HEK293 (cell line): ENCODE data around the gene TBC1D17.

ENCODE experiments used
- CTCF ChIA-PET: fragments of 350-600 bp; formaldehyde crosslinking; extraction: SDS; loops from one replicate; lab custom pipeline; 2021; ENCODE audit warnings: antibody characterized with exemption; lab: Yijun Ruan, JAX
- POLR2A ChIA-PET: fragments of 300-600 bp; formaldehyde crosslinking; extraction: SDS; loops from one replicate; lab custom pipeline; 2020; ENCODE audit warnings: antibody characterized with exemption, inconsistent platforms; lab: Yijun Ruan, JAX
- H3K27ac ChIP-seq: fragments of 200-500 bp; sonication (Bioruptor generic); 2 replicates; pipeline ENCODE4 v1.5.1; 2014; ENCODE audit warnings: low read depth, low read length, control low read depth, inconsistent platforms; ENCODE audit errors: extremely low read depth
- H3K36me3 ChIP-seq, 2 experiments: fragments of 200-500 bp in 1 of 2; sonication (Bioruptor generic) in 1 of 2; 1 replicate in 1 of 2; 2 replicates in 1 of 2; pipeline ENCODE4 v1.5.1; 2014 to 2017; ENCODE audit warnings: inconsistent platforms in 2 of 2, low read length in 2 of 2; ENCODE audit not compliant: control insufficient read depth in 2 of 2, insufficient read depth in 1 of 2
- H3K4me1 ChIP-seq: fragments of 200-500 bp; sonication (Bioruptor generic); 2 replicates; pipeline ENCODE4 v1.5.1; 2014; ENCODE audit warnings: mild to moderate bottlenecking, low read length, inconsistent platforms; ENCODE audit not compliant: control insufficient read depth, insufficient read depth
- H3K4me3 ChIP-seq: 2 replicates; pipeline ENCODE4 v1.5.1; 2011; ENCODE audit warnings: low read depth, mild to moderate bottlenecking, control low read depth, low read length, moderate library complexity
- H3K9me3 ChIP-seq: fragments of 200-500 bp; sonication (Bioruptor generic); 2 replicates; pipeline ENCODE4 v1.5.1; 2014; ENCODE audit warnings: low read depth, low read length, inconsistent platforms; ENCODE audit not compliant: control insufficient read depth, insufficient read depth
- RBAK ChIP-seq: fragments of 450-650 bp; formaldehyde crosslinking; IDR thresholded peaks from 2 replicates; pipeline ENCODE4 v1.5.1; 2016; ENCODE audit warnings: missing biosample characterization, missing genetic modification characterization
- ZNF138 ChIP-seq: fragments of 450-650 bp; formaldehyde crosslinking; IDR thresholded peaks from 2 replicates; pipeline ENCODE4 v1.5.1; 2016; ENCODE audit warnings: missing biosample characterization, missing genetic modification characterization, borderline replicate concordance
- ZNF2 ChIP-seq: fragments of 450-650 bp; formaldehyde crosslinking; IDR thresholded peaks from 2 replicates; pipeline ENCODE4 v1.5.1; 2016; ENCODE audit warnings: missing biosample characterization, missing genetic modification characterization
- ZNF211 ChIP-seq: fragments of 450-650 bp; formaldehyde crosslinking; IDR thresholded peaks from 2 replicates; pipeline ENCODE4 v1.5.1; 2016; ENCODE audit warnings: low read depth, missing biosample characterization, missing genetic modification characterization
- ZNF221 ChIP-seq: fragments of 450-650 bp; formaldehyde crosslinking; IDR thresholded peaks from 2 replicates; pipeline ENCODE4 v1.5.1; 2017; ENCODE audit warnings: missing biosample characterization, missing genetic modification characterization, borderline replicate concordance
- ZNF354C ChIP-seq: fragments of 450-650 bp; formaldehyde crosslinking; IDR thresholded peaks from 2 replicates; pipeline ENCODE4 v1.5.1; 2016; ENCODE audit warnings: missing biosample characterization, missing genetic modification characterization, low read depth, borderline replicate concordance
- ZNF48 ChIP-seq: fragments of 450-650 bp; formaldehyde crosslinking; IDR thresholded peaks from 2 replicates; pipeline ENCODE4 v1.5.1; 2016; ENCODE audit warnings: missing biosample characterization, missing genetic modification characterization
- ZNF621 ChIP-seq: fragments of 450-650 bp; formaldehyde crosslinking; IDR thresholded peaks from 2 replicates; pipeline ENCODE4 v1.5.1; 2017; ENCODE audit warnings: missing biosample characterization, missing genetic modification characterization
- ZNF654 ChIP-seq: fragments of 450-650 bp; formaldehyde crosslinking; IDR thresholded peaks from 2 replicates; pipeline ENCODE4 v1.5.1; 2016; ENCODE audit warnings: low read depth, missing biosample characterization, missing genetic modification characterization
- ZNF660 ChIP-seq: fragments of 450-650 bp; IDR thresholded peaks from 2 replicates; pipeline ENCODE4 v1.5.1; 2018; ENCODE audit warnings: missing biosample characterization, mild to moderate bottlenecking, missing genetic modification characterization
- TF ChIP-seq, protein P1 (sequence below): fragments of 450-650 bp; formaldehyde crosslinking; optimal IDR thresholded peaks from 2 replicates; pipeline ENCODE3; 2016; ENCODE audit warnings: missing biosample characterization, mild to moderate bottlenecking, missing genetic modification characterization
- TF ChIP-seq, protein P2 (sequence below): fragments of 450-650 bp; formaldehyde crosslinking; IDR thresholded peaks from 2 replicates; pipeline ENCODE4 v1.5.1; 2016; ENCODE audit warnings: missing biosample characterization, missing genetic modification characterization
- TF ChIP-seq, protein P3 (sequence below): fragments of 450-650 bp; formaldehyde crosslinking; IDR thresholded peaks from 2 replicates; pipeline ENCODE4 v1.5.1; 2016; ENCODE audit warnings: missing biosample characterization, missing genetic modification characterization
- TF ChIP-seq, protein P4 (sequence below): fragments of 450-650 bp; formaldehyde crosslinking; IDR thresholded peaks from 2 replicates; pipeline ENCODE4 v1.5.1; 2016; ENCODE audit warnings: missing biosample characterization, missing genetic modification characterization
- TF ChIP-seq, protein P5 (sequence below): fragments of 450-650 bp; formaldehyde crosslinking; IDR thresholded peaks from 2 replicates; pipeline ENCODE4 v1.5.1; 2016; ENCODE audit warnings: missing biosample characterization, missing genetic modification characterization
- TF ChIP-seq, protein P6 (sequence below): fragments of 450-650 bp; formaldehyde crosslinking; IDR thresholded peaks from 2 replicates; pipeline ENCODE4 v1.5.1; 2016; ENCODE audit warnings: missing biosample characterization, missing genetic modification characterization
- TF ChIP-seq, protein P7 (sequence below): fragments of 450-650 bp; formaldehyde crosslinking; IDR thresholded peaks from 2 replicates; pipeline ENCODE4 v1.5.1; 2016; ENCODE audit warnings: missing biosample characterization, missing genetic modification characterization, borderline replicate concordance

Gene TBC1D17

DNA sequence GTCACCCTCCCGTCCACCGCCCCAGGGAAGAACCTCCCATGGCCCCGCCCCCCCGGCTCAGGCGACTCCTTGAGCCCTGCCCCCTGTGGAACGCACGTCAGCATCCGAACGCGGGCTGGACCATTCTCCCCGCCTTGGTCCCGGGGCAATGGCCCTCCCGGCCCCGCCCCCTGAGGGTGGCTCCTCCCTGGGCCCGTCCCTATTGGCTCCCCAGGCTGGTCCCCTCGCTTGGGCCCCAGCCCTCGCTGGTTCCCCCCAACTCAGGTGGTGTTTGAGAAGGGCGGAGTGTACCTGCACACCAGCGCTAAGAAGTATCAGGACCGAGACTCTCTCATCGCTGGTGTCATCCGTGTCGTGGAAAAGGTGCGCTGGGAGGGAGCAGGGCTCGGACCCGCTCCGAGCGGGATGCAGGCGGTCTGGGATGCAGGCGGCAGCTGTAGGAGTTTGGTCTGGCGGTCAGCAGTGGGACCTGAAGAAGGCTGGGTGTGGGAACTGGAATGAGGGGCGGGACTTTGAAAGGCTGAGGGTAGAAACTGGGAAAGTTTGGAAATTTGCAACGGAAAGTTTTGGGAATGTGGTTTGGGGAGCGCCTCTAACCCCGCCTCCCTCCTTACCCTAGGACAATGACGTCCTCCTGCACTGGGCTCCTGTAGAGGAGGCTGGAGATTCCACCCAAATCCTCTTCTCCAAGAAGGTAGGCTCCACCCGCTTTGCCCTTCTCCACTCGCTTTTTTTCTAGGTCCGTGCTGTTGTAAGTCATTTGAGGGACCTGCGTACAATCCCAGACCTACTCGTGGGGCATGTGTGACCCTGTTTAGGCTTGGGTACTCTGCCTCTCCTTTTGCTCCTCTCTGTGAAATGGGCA, 609 bp downstream of the TBC1D17 start (continued):
- TF ChIP-seq, protein P1, sequence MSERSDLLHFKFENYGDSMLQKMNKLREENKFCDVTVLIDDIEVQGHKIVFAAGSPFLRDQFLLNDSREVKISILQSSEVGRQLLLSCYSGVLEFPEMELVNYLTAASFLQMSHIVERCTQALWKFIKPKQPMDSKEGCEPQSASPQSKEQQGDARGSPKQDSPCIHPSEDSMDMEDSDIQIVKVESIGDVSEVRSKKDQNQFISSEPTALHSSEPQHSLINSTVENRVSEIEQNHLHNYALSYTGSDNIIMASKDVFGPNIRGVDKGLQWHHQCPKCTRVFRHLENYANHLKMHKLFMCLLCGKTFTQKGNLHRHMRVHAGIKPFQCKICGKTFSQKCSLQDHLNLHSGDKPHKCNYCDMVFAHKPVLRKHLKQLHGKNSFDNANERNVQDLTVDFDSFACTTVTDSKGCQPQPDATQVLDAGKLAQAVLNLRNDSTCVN, result peak; percentile 5

DNA sequence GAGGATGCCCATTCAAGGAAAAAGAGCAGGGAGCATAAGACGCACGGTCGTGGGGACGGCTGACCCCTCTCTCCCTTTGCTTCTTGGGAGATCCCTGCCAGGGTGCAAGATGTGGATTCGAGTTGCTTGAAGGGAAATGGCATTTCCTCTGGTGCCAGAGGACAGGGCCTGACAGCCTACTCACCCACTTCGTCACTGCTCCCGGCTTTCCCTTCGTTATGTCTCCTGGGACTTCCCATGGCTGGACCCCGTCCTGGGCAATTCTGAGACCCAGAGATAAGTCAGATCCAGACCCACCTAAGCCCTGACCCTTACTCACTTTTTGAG, 1.2 kb downstream of the TBC1D17 start:
- peak overlapping the region; percentile 94 for H3K27ac ChIP-seq
- no peaks in the 10 kb centered on the region for H3K9me3 ChIP-seq
- H3K4me1 ChIP-seq, result peaks cover 9% of the 10 kb centered on the region
- ChIA-PET POLR2A (interaction anchor here (0.6 to 4.8 kb wide), 6 partner anchors 9 to 342 kb away, joined by 3 to 41 read pairs (median 5); partner anchors contain the start of genes ATF5, NUP62 and PNKP), CTCF (interaction anchor here (0.5 to 0.6 kb wide), 2 partner anchors 40 to 54 kb away, joined by 3 to 4 read pairs; no protein-coding TSS in a partner anchor)
- H3K36me3 ChIP-seq, result peaks cover 3 to 60% of the 10 kb centered on the region in 2 experiments; a peak in 2 of 3 replicates
- H3K4me3 ChIP-seq, result no peak overlapping the region
- no peak for TF ChIP-seq ZNF660
- TF ChIP-seq ZNF211 (tag by site-specific recombination), result no peak
- TF ChIP-seq, protein P2, sequence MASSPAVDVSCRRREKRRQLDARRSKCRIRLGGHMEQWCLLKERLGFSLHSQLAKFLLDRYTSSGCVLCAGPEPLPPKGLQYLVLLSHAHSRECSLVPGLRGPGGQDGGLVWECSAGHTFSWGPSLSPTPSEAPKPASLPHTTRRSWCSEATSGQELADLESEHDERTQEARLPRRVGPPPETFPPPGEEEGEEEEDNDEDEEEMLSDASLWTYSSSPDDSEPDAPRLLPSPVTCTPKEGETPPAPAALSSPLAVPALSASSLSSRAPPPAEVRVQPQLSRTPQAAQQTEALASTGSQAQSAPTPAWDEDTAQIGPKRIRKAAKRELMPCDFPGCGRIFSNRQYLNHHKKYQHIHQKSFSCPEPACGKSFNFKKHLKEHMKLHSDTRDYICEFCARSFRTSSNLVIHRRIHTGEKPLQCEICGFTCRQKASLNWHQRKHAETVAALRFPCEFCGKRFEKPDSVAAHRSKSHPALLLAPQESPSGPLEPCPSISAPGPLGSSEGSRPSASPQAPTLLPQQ (tag by site-specific recombination), result no peak
- TF ChIP-seq ZNF354C (tag by site-specific recombination), result no peak
- TF ChIP-seq ZNF48 (tag by site-specific recombination), result no peak
- TF ChIP-seq RBAK (tag by site-specific recombination), result no peak
- TF ChIP-seq, protein P3, sequence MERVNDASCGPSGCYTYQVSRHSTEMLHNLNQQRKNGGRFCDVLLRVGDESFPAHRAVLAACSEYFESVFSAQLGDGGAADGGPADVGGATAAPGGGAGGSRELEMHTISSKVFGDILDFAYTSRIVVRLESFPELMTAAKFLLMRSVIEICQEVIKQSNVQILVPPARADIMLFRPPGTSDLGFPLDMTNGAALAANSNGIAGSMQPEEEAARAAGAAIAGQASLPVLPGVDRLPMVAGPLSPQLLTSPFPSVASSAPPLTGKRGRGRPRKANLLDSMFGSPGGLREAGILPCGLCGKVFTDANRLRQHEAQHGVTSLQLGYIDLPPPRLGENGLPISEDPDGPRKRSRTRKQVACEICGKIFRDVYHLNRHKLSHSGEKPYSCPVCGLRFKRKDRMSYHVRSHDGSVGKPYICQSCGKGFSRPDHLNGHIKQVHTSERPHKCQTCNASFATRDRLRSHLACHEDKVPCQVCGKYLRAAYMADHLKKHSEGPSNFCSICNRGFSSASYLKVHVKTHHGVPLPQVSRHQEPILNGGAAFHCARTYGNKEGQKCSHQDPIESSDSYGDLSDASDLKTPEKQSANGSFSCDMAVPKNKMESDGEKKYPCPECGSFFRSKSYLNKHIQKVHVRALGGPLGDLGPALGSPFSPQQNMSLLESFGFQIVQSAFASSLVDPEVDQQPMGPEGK, result no peak
- TF ChIP-seq, protein P4, sequence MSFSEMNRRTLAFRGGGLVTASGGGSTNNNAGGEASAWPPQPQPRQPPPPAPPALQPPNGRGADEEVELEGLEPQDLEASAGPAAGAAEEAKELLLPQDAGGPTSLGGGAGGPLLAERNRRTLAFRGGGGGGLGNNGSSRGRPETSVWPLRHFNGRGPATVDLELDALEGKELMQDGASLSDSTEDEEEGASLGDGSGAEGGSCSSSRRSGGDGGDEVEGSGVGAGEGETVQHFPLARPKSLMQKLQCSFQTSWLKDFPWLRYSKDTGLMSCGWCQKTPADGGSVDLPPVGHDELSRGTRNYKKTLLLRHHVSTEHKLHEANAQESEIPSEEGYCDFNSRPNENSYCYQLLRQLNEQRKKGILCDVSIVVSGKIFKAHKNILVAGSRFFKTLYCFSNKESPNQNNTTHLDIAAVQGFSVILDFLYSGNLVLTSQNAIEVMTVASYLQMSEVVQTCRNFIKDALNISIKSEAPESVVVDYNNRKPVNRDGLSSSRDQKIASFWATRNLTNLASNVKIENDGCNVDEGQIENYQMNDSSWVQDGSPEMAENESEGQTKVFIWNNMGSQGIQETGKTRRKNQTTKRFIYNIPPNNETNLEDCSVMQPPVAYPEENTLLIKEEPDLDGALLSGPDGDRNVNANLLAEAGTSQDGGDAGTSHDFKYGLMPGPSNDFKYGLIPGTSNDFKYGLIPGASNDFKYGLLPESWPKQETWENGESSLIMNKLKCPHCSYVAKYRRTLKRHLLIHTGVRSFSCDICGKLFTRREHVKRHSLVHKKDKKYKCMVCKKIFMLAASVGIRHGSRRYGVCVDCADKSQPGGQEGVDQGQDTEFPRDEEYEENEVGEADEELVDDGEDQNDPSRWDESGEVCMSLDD, result no peak
- TF ChIP-seq ZNF2, result no peak
- TF ChIP-seq ZNF221 (tag by site-specific recombination), result no peak
- no peak for TF ChIP-seq ZNF654
- TF ChIP-seq ZNF138 (tag by site-specific recombination), result no peak
- TF ChIP-seq, protein P5, sequence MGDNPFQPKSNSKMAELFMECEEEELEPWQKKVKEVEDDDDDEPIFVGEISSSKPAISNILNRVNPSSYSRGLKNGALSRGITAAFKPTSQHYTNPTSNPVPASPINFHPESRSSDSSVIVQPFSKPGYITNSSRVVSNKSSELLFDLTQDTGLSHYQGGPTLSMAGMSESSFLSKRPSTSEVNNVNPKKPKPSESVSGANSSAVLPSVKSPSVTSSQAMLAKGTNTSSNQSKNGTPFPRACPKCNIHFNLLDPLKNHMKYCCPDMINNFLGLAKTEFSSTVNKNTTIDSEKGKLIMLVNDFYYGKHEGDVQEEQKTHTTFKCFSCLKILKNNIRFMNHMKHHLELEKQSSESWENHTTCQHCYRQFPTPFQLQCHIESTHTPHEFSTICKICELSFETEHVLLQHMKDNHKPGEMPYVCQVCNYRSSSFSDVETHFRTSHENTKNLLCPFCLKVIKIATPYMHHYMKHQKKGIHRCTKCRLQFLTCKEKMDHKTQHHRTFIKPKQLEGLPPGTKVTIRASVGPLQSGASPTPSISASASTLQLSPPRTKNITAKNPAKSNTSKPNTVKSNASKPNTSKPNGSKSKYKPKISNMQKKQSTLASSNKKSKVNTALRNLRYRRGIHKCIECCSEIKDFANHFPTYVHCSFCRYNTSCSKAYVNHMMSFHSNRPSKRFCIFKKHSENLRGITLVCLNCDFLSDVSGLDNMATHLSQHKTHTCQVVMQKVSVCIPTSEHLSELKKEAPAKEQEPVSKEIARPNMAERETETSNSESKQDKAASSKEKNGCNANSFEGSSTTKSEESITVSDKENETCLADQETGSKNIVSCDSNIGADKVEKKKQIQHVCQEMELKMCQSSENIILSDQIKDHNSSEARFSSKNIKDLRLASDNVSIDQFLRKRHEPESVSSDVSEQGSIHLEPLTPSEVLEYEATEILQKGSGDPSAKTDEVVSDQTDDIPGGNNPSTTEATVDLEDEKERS, result no peak
- TF ChIP-seq, protein P6, sequence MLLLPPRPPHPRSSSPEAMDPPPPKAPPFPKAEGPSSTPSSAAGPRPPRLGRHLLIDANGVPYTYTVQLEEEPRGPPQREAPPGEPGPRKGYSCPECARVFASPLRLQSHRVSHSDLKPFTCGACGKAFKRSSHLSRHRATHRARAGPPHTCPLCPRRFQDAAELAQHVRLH (tag by site-specific recombination), result no peak
- no peak for TF ChIP-seq ZNF621 (tag by site-specific recombination)
- TF ChIP-seq, protein P7, sequence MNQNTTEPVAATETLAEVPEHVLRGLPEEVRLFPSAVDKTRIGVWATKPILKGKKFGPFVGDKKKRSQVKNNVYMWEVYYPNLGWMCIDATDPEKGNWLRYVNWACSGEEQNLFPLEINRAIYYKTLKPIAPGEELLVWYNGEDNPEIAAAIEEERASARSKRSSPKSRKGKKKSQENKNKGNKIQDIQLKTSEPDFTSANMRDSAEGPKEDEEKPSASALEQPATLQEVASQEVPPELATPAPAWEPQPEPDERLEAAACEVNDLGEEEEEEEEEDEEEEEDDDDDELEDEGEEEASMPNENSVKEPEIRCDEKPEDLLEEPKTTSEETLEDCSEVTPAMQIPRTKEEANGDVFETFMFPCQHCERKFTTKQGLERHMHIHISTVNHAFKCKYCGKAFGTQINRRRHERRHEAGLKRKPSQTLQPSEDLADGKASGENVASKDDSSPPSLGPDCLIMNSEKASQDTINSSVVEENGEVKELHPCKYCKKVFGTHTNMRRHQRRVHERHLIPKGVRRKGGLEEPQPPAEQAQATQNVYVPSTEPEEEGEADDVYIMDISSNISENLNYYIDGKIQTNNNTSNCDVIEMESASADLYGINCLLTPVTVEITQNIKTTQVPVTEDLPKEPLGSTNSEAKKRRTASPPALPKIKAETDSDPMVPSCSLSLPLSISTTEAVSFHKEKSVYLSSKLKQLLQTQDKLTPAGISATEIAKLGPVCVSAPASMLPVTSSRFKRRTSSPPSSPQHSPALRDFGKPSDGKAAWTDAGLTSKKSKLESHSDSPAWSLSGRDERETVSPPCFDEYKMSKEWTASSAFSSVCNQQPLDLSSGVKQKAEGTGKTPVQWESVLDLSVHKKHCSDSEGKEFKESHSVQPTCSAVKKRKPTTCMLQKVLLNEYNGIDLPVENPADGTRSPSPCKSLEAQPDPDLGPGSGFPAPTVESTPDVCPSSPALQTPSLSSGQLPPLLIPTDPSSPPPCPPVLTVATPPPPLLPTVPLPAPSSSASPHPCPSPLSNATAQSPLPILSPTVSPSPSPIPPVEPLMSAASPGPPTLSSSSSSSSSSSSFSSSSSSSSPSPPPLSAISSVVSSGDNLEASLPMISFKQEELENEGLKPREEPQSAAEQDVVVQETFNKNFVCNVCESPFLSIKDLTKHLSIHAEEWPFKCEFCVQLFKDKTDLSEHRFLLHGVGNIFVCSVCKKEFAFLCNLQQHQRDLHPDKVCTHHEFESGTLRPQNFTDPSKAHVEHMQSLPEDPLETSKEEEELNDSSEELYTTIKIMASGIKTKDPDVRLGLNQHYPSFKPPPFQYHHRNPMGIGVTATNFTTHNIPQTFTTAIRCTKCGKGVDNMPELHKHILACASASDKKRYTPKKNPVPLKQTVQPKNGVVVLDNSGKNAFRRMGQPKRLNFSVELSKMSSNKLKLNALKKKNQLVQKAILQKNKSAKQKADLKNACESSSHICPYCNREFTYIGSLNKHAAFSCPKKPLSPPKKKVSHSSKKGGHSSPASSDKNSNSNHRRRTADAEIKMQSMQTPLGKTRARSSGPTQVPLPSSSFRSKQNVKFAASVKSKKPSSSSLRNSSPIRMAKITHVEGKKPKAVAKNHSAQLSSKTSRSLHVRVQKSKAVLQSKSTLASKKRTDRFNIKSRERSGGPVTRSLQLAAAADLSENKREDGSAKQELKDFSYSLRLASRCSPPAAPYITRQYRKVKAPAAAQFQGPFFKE (tag by site-specific recombination), result no peak
